ENCODE data around the gene OXCT2.
"Not testable (repeated sequence)": the region's sequence is repeated elsewhere in the genome, so short reads cannot be mapped to it uniquely, and the experiment has no call there.

GRCh38 chr1:39770100-39771021, 787 bp downstream of the OXCT2 start:
- TF ChIP-seq CTCF (IDR thresholded peaks at IDR 0.05; ENCODE audit: borderline replicate concordance, extremely low read depth, low read length, poor library complexity, severe bottlenecking); EZH2 (IDR thresholded peaks at IDR 0.05; ENCODE audit: borderline replicate concordance, low read depth, low read length, severe bottlenecking): not testable (repeated sequence)
